NCI-H226 (cell line): ENCODE data around the gene TNFSF4.
"Not testable (repeated sequence)": the region's sequence is repeated elsewhere in the genome, so short reads cannot be mapped to it uniquely, and the experiment has no call there.

Source experiments
- DNase-seq: peaks from one replicate; pipeline ENCODE4 v3.0.0-alpha.2; 2015

TNFSF4 gene

DNA sequence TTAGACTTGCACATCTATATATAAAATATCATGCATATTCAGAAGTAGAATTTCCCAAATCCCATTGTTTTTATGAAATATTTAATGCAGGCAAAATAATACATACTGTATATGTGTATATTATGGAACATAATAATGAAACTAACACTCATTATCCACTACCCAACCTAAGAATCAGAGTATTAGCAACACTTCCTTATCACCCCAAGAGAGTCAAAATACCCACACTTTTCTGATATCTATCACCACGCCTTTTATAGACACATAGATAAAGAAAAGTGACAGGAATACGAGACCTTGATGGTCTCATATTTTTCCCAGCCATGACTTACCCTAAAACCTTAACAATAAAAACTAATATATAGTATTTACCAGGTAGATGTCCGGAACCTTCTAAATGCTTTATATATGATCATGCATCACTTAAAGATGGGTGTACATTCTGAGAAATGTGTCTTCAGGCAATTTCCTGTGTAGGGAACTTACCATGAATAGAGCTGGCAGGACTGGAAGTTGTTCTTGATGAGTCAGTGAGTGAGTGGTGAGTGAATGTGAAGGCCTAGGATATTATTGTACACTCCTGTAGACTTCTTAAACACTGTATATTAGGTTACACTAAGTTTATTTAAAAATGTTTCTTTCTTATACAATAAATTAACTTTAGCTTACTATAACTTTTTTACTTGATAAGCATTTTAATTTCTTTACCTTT lies 45.5 kb downstream of the TNFSF4 start:
- peak; percentile 85 for DNase-seq

GRCh38 chr1:173153964-173154363 lies 53.2 kb downstream of the TNFSF4 start:
- not testable (repeated sequence) for DNase-seq

- DNase-seq = no peak
Observed at GRCh38 chr1:173153503-173153902, 53.6 kb downstream of the TNFSF4 start.

GRCh38 chr1:173152598-173152997 lies 54.5 kb downstream of the TNFSF4 start:
- DNase-seq = peak; percentile 10

DNA sequence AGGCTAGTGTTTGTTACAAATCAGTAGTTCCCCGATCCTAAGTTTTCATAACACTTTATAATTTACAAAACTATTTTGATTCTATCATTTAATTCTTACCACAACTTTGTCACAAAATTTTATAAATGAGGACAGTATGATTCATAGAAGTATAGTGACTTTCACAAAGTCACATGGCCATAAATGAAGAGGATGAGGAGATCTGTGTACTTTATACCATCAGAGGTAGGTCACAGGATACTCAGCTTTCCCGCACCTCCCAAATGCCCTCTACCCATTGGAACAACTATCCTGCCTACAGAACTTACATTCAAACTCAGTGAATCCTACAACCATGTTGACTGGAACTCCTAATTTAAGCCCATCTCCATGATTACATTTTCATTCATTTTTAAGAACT lies 56.3 kb downstream of the TNFSF4 start:
- DNase-seq = no peak

GRCh38 chr1:173149887-173150286 lies 57.2 kb downstream of the TNFSF4 start:
- DNase-seq = peak; percentile 98

DNA sequence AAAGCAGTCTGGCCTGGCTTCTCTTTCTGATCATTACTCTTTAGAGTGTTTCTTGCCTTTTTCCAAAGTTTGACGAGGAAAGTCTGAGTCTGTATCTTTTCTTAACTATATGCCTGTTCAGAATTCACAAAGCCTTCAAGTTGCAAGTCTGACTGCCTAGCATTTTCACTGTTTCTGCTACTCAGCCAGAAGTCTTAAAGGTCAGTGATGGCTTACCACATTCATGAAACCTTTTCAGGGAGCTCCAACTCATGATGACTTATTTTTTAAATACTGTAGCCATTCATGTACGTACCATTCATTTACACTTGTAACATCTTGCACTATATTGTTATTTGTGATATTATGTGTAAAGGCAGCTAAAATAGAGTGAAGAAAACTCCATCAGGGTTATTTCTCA lies 58.2 kb downstream of the TNFSF4 start:
- no peak for DNase-seq

- no peak for DNase-seq
Observed at GRCh38 chr1:173148545-173148944, 58.6 kb downstream of the TNFSF4 start.

- DNase-seq = no peak
Observed at GRCh38 chr1:173140733-173141132, 66.4 kb downstream of the TNFSF4 start.

DNA sequence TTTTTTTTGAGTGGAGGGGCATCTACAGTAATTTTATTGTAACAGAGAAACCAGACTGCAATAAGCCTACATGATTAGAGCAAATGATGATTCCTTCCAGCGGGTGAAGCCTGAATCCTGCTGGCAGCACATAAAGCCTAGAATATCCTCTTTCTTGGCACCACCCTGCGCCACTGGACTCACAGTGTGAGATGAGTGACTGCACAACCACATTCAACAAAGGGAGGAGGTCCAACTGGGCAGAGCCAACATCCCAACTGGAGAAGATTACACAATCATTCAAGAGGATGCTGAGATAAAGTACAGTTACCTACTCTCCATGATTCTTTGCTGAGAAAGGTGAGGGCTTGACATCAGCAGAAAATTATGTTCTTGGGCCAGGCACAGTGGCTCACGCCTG lies 67.4 kb downstream of the TNFSF4 start:
- DNase-seq = peak; percentile 53

DNA sequence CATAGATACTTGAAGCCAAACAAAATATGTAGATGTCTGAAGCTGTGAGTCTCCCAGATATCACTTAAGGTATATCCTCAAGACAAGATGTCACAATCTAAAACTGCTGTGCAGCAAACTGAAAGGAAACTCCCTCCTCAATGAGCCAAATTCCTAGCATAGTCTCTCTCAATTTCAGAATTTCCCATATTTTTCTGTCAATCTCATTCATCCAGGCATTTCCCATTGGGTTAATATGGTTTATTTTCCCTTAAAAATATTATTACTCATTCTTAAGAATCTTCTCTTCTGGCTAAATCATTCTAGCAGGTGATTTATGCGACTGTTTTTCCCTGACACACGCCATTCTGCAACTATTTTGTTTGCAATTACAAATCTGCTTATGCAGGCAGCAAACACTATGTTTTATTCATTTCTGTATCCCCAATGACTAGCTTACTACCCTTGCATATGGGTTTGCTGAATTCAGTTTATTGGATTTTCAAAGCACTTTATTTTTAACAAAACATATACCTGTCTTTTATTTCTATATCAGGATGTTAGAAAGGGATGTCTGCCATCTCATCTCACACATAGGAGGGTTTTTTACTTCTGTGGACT lies 69.9 kb downstream of the TNFSF4 start:
- peak; percentile 76 for DNase-seq

- no peak for DNase-seq
Observed at GRCh38 chr1:173134800-173135199, 72.3 kb downstream of the TNFSF4 start.

GRCh38 chr1:173134029-173134428 lies 73.1 kb downstream of the TNFSF4 start:
- DNase-seq = peak; percentile 34
